Type B pancreatic cell (in vitro differentiated cells): Measurements from ENCODE around the gene PPP1R13L. TPM values are rescaled to one million over a fixed set of nuclear protein-coding genes. Genes with fewer than 3 reads are reported as not detected.
"Not testable (repeated sequence)": the region's sequence is repeated elsewhere in the genome, so short reads cannot be mapped to it uniquely, and the experiment has no call there.

ENCODE experiments used
- DNase-seq: peaks from one replicate; pipeline ENCODE4 v3.0.0; 2021; ENCODE audit warnings: mixed read lengths; ENCODE audit not compliant: unreplicated experiment; ENCODE audit errors: extremely low spot score
- H3K27ac Mint-ChIP-seq: 2 replicates; pipeline ENCODE4 v1.8.0; 2021; ENCODE audit warnings: mild to moderate bottlenecking, mixed read lengths
- H3K27me3 Mint-ChIP-seq: 2 replicates; pipeline ENCODE4 v1.8.0; 2021; ENCODE audit warnings: mixed read lengths
- H3K36me3 Mint-ChIP-seq: 2 replicates; pipeline ENCODE4 v1.8.0; 2021; ENCODE audit warnings: mixed read lengths
- H3K4me1 Mint-ChIP-seq: one replicate; pipeline ENCODE4 v1.8.0; 2021; ENCODE audit warnings: mixed read lengths; ENCODE audit not compliant: unreplicated experiment
- H3K4me3 Mint-ChIP-seq: 2 replicates; pipeline ENCODE4 v1.8.0; 2021; ENCODE audit warnings: mild to moderate bottlenecking, mixed read lengths
- H3K9me3 Mint-ChIP-seq: 2 replicates; pipeline ENCODE4 v1.8.0; 2021; ENCODE audit warnings: mixed read lengths
- total RNA-seq: library from RNA; stranded (reverse); gene quantifications from 2 replicates; pipeline ENCODE4 v1.2.1, GENCODE V29; 2021; ENCODE audit warnings: low replicate concordance
- TF ChIP-seq, protein P1 (sequence below): fragments of 200-600 bp; sonication (generic); conservative IDR thresholded peaks from 2 replicates; pipeline ENCODE4 v1.5.0; 2021; ENCODE audit warnings: antibody characterized with exemption, mild to moderate bottlenecking

The PPP1R13L gene
- total RNA-seq, 1 donor from 2014 or later: 38.6 TPM

DNA sequence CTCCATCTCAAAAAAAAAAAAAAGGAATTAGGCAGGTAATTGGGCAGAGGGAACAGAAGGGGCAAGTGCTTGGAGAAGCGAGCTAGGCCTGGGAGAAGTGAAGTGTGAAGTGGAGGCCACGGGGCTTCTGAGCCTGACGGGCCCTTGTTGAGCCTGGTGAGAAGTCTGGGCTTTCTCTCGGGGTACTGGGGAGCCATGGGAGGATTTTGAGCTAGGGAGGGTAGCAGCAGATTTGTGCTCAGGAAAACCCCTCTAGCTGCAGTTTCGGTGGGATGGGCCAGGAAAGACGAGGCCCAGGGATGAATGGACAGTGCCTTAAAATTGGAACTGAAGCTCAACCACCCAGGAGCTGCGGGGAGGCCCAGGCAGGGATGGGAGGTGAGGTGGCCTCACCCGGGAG lies 9.6 kb upstream of the PPP1R13L start:
- H3K36me3 Mint-ChIP-seq: peaks cover 8% of the 10 kb centered on the region
- no peaks in the 10 kb centered on the region for H3K4me1 Mint-ChIP-seq
- H3K27me3 Mint-ChIP-seq: no peaks in the 10 kb centered on the region
- DNase-seq: no peak
- no peak overlapping the region for H3K4me3 Mint-ChIP-seq
- TF ChIP-seq, protein P1, sequence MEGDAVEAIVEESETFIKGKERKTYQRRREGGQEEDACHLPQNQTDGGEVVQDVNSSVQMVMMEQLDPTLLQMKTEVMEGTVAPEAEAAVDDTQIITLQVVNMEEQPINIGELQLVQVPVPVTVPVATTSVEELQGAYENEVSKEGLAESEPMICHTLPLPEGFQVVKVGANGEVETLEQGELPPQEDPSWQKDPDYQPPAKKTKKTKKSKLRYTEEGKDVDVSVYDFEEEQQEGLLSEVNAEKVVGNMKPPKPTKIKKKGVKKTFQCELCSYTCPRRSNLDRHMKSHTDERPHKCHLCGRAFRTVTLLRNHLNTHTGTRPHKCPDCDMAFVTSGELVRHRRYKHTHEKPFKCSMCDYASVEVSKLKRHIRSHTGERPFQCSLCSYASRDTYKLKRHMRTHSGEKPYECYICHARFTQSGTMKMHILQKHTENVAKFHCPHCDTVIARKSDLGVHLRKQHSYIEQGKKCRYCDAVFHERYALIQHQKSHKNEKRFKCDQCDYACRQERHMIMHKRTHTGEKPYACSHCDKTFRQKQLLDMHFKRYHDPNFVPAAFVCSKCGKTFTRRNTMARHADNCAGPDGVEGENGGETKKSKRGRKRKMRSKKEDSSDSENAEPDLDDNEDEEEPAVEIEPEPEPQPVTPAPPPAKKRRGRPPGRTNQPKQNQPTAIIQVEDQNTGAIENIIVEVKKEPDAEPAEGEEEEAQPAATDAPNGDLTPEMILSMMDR: no peak
- peak overlapping the region; percentile 71 for H3K27ac Mint-ChIP-seq
- H3K9me3 Mint-ChIP-seq: no peaks in the 10 kb centered on the region

DNA sequence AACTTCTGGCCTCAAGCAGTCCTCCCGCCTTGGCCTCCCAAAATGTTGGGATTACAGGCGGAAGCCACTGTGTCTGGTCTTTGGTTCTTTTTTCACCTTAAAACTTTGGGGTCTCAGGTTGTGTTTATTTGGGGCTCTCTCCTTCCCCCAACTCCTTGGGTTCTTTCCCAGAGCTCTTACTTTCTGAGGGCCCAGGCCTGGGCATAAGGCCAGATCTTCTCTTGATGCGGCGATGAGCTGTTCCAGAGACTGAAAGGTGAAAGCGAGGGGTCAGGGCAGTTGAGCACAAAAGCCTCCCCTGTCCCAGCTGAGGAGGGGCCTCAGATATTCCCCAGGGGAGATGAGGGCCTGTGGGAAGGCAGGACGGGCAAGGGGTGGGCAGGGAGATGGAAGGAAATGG lies 8.6 kb upstream of the PPP1R13L start:
- Mint-ChIP-seq H3K4me1 (peaks cover 4% of the 10 kb centered on the region), H3K4me3 (no peak overlapping the region), H3K27me3 (no peaks in the 10 kb centered on the region), H3K36me3 (peaks cover 11% of the 10 kb centered on the region), H3K27ac (no peak overlapping the region), H3K9me3 (no peaks in the 10 kb centered on the region)
- DNase-seq: no peak
- TF ChIP-seq, protein P1: no peak

DNA sequence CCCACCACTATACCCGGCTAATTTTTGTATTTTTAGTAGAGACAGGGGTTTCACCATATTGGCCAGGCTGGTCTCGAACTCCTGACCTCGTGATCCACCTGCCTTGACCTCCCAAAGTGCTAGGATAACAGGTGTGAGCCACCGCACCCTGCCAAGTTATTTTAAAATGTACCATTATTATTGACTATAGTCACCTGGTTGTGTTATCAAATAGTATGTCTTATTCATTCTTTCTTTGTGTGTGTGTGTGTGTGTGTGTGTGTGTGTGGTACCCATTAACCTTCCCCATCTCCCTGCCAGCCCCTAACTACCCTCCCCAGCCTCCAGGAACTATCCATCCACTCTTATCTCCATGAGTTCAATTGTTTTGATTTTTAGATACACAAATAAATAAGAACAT lies 5.5 kb upstream of the PPP1R13L start:
- peaks cover 11% of the 10 kb centered on the region for H3K36me3 Mint-ChIP-seq
- peaks cover 18% of the 10 kb centered on the region for H3K4me1 Mint-ChIP-seq
- not testable (repeated sequence) for H3K27me3 Mint-ChIP-seq, H3K27ac Mint-ChIP-seq, H3K9me3 Mint-ChIP-seq, H3K4me3 Mint-ChIP-seq, DNase-seq

DNA sequence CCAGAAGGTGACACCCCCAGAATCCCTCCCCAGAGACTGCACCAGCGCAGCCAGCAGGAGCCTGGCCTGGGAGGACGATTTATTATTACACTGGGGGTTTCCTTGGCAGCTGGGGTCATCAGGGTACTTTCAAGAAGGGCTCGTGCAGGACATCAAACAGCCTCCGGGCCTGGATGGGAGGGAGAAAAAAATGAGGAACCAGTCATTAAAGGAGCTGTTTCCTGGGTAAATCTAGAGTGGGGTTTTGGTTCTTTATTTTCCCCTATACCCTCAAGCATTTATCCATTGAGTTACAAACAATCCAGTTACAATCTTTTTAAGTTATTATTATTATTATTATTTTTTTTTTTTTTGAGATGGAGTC lies 4.7 kb upstream of the PPP1R13L start:
- peaks cover 11% of the 10 kb centered on the region for H3K36me3 Mint-ChIP-seq
- H3K27ac Mint-ChIP-seq: no peak overlapping the region
- H3K4me1 Mint-ChIP-seq: peaks cover 18% of the 10 kb centered on the region
- no peaks in the 10 kb centered on the region for H3K9me3 Mint-ChIP-seq
- no peak overlapping the region for H3K4me3 Mint-ChIP-seq
- H3K27me3 Mint-ChIP-seq: peaks cover 12% of the 10 kb centered on the region
- TF ChIP-seq, protein P1: no peak
- DNase-seq: no peak

DNA sequence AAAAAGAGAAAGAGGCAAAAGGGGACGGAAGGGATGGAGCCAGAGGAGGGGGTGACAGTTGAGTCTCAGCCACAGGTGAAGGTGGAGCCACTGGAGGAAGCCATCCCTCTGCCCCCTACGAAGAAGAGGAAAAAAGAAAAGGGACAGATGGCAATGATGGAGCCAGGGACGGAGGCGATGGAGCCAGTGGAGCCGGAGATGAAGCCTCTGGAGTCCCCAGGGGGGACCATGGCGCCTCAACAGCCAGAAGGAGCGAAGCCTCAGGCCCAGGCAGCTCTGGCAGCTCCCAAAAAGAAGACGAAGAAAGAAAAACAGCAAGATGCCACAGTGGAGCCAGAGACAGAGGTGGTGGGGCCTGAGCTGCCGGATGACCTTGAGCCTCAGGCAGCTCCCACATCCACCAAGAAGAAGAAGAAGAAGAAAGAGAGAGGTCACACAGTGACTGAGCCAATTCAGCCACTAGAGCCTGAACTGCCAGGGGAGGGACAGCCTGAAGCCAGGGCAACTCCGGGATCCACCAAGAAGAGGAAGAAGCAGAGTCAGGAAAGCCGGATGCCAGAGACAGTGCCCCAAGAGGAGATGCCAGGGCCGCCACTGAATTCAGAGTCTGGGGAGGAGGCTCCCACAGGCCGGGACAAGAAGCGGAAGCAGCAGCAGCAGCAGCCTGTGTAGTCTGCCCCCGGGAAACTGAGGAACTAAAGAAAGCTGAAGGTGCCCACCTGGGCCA lies 4.1 kb upstream of the PPP1R13L start:
- peaks cover 20% of the 10 kb centered on the region for H3K4me1 Mint-ChIP-seq
- TF ChIP-seq, protein P1: no peak
- H3K36me3 Mint-ChIP-seq: peaks cover 11% of the 10 kb centered on the region
- H3K9me3 Mint-ChIP-seq: no peaks in the 10 kb centered on the region
- H3K27ac Mint-ChIP-seq: peak overlapping the region; percentile 28
- DNase-seq: no peak
- peaks cover 17% of the 10 kb centered on the region for H3K27me3 Mint-ChIP-seq
- H3K4me3 Mint-ChIP-seq: no peak overlapping the region

DNA sequence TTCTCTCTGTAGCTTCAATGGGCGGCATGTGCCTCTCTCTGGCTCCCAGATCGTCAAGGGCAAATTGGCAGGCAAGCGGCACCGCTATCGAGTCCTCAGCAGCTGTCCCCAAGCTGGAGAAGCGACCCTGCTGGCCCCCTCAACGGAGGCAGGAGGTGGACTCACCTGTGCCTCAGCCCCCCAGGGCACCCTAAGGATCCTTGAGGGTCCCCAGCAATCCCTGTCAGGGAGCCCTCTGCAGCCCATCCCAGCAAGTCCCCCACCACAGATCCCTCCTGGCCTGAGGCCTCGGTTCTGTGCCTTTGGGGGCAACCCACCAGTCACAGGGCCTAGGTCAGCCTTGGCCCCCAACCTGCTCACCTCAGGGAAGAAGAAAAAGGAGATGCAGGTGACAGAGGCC lies 3.3 kb upstream of the PPP1R13L start:
- peaks cover 26% of the 10 kb centered on the region for H3K27me3 Mint-ChIP-seq
- peaks cover 10% of the 10 kb centered on the region for H3K36me3 Mint-ChIP-seq
- no peaks in the 10 kb centered on the region for H3K9me3 Mint-ChIP-seq
- H3K4me3 Mint-ChIP-seq: peak overlapping the region; percentile 75
- no peak for DNase-seq
- peaks cover 29% of the 10 kb centered on the region for H3K4me1 Mint-ChIP-seq
- no peak overlapping the region for H3K27ac Mint-ChIP-seq
- TF ChIP-seq, protein P1: no peak

DNA sequence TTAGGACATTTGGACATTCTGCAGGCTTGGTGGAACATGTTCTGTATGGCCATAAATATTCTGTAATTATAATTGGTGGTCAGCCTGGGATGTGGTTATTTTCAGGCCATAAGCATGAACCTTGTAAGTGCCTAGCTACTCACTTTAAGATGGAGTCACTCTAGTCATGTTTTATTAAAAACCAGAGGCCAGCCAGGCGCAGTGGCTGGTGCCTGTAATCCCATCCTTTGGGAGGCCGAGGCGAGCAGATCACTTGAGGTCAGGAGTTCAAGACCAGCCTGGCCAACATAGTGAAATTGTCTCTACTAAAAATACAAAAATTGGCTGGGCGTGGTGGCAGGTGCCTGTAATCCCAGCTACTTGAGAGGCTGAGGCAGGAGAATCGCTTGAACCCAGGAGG lies 2.7 kb upstream of the PPP1R13L start:
- not testable (repeated sequence) for H3K36me3 Mint-ChIP-seq, DNase-seq, H3K27ac Mint-ChIP-seq, H3K9me3 Mint-ChIP-seq
- Mint-ChIP-seq H3K27me3 (peaks cover 31% of the 10 kb centered on the region), H3K4me1 (peaks cover 32% of the 10 kb centered on the region), H3K4me3 (peak overlapping the region; percentile 96)
